K562 (cell line): Measurements from ENCODE around the gene RABL6. TPM values are rescaled to one million over a fixed set of nuclear protein-coding genes. Genes with fewer than 3 reads are reported as not detected.

Source experiments
- DPF2 ChIP-seq: fragments of 450-650 bp; IDR thresholded peaks from 2 replicates; pipeline ENCODE4 v1.6.1; 2016
- FOXM1 ChIP-seq, 2 experiments: fragments of 450-650 bp in 1 of 2; sonication (generic) in 1 of 2; formaldehyde crosslinking in 1 of 2; IDR thresholded peaks; 2 replicates each; pipeline versions ENCODE4 v1.6.1 to v1.9.0; 2017 to 2022; ENCODE audit warnings: low read depth in 2 of 2, mild to moderate bottlenecking in 2 of 2, missing genetic modification reagents in 1 of 2, moderate library complexity in 1 of 2
- POLR2G ChIP-seq: fragments of 200-400 bp; formaldehyde crosslinking; IDR thresholded peaks from 2 replicates; pipeline ENCODE4 v1.6.1; 2017; ENCODE audit warnings: low read depth, mild to moderate bottlenecking, antibody characterized with exemption, low read length, moderate library complexity
- RFX1 ChIP-seq: fragments of 450-650 bp; IDR thresholded peaks from 2 replicates; pipeline ENCODE4 v1.6.1; 2016; ENCODE audit warnings: mild to moderate bottlenecking, moderate library complexity
- SMARCC2 ChIP-seq: fragments of 450-650 bp; IDR thresholded peaks from 2 replicates; pipeline ENCODE4 v1.6.1; 2017; ENCODE audit warnings: antibody characterized with exemption, moderate library complexity, mild to moderate bottlenecking, low read depth
- polyA plus RNA-seq, 8 experiments: library from polyadenylated mRNA; depleted of rRNA in 4 of 8; stranded (reverse) in 5 of 8; unstranded in 3 of 8; fragments of >200 nt; fragmentation: Nextera tagmentation in 2 of 8; fragmentation: Illumina TruSeq in 1 of 8; extraction: Ambion mirVana in 2 of 8; extraction: Trizol in 1 of 8; gene quantifications; 2 replicates each; pipeline versions ENCODE4 v1.2.1 to v1.2.3, GENCODE V29; 2011 to 2014; ENCODE audit warnings: inconsistent platforms in 1 of 8, missing spikeins in 1 of 8
- total RNA-seq, 7 experiments: library from RNA; depleted of rRNA in 6 of 7; stranded (reverse); fragments of >200 nt in 6 of 7; fragmentation: Illumina TruSeq in 2 of 7; extraction: Trizol in 2 of 7; gene quantifications; 2 replicates each; pipeline versions ENCODE4 v1.2.1 to v1.2.3, GENCODE V29; 2011 to 2021; ENCODE audit warnings: low replicate concordance in 1 of 7
- TF ChIP-seq, protein P1 (sequence below), 2 experiments: fragments of 450-650 bp; IDR thresholded peaks; 2 replicates each; pipeline ENCODE4 v1.6.1; 2016; ENCODE audit warnings: mild to moderate bottlenecking in 2 of 2, borderline replicate concordance in 1 of 2, low read depth in 1 of 2, moderate library complexity in 1 of 2
- TF ChIP-seq, protein P2 (sequence below): sonication (generic); formaldehyde crosslinking; IDR thresholded peaks from 2 replicates; pipeline ENCODE4 v1.9.0; 2022; ENCODE audit warnings: mild to moderate bottlenecking, missing genetic modification reagents
- TF ChIP-seq, protein P3 (sequence below): fragments of 450-650 bp; conservative IDR thresholded peaks from 2 replicates; pipeline ENCODE4 v1.6.1; 2016; ENCODE audit warnings: missing genetic modification characterization, low read depth, mild to moderate bottlenecking, missing compliant biosample characterization, moderate library complexity

The RABL6 gene
- total and polyA plus RNA-seq, 9 of the 15 experiments (the other 6 are each of a cell fraction or from before 2014, with no cell fraction given), result 5.6 to 181 (median 84.5) TPM

DNA sequence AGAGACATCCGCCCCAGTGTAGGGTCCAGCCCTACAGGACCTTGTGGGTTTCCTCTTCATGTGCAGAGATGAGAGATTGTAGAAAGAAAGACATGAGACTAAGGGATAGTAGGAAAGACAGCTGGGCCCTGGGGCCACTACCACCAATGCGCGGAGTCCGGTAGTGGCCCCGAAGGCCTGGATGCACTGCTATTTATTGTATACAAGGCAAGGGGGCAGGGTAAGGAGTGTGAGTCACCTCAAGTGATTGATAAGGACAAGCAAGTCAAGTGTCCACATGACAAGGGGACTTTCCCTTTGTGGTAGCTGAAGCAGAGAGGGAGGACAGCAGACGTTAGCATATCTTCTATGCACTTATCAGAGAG, 22.8 kb upstream of the RABL6 start (continued):
- TF ChIP-seq, protein P1, sequence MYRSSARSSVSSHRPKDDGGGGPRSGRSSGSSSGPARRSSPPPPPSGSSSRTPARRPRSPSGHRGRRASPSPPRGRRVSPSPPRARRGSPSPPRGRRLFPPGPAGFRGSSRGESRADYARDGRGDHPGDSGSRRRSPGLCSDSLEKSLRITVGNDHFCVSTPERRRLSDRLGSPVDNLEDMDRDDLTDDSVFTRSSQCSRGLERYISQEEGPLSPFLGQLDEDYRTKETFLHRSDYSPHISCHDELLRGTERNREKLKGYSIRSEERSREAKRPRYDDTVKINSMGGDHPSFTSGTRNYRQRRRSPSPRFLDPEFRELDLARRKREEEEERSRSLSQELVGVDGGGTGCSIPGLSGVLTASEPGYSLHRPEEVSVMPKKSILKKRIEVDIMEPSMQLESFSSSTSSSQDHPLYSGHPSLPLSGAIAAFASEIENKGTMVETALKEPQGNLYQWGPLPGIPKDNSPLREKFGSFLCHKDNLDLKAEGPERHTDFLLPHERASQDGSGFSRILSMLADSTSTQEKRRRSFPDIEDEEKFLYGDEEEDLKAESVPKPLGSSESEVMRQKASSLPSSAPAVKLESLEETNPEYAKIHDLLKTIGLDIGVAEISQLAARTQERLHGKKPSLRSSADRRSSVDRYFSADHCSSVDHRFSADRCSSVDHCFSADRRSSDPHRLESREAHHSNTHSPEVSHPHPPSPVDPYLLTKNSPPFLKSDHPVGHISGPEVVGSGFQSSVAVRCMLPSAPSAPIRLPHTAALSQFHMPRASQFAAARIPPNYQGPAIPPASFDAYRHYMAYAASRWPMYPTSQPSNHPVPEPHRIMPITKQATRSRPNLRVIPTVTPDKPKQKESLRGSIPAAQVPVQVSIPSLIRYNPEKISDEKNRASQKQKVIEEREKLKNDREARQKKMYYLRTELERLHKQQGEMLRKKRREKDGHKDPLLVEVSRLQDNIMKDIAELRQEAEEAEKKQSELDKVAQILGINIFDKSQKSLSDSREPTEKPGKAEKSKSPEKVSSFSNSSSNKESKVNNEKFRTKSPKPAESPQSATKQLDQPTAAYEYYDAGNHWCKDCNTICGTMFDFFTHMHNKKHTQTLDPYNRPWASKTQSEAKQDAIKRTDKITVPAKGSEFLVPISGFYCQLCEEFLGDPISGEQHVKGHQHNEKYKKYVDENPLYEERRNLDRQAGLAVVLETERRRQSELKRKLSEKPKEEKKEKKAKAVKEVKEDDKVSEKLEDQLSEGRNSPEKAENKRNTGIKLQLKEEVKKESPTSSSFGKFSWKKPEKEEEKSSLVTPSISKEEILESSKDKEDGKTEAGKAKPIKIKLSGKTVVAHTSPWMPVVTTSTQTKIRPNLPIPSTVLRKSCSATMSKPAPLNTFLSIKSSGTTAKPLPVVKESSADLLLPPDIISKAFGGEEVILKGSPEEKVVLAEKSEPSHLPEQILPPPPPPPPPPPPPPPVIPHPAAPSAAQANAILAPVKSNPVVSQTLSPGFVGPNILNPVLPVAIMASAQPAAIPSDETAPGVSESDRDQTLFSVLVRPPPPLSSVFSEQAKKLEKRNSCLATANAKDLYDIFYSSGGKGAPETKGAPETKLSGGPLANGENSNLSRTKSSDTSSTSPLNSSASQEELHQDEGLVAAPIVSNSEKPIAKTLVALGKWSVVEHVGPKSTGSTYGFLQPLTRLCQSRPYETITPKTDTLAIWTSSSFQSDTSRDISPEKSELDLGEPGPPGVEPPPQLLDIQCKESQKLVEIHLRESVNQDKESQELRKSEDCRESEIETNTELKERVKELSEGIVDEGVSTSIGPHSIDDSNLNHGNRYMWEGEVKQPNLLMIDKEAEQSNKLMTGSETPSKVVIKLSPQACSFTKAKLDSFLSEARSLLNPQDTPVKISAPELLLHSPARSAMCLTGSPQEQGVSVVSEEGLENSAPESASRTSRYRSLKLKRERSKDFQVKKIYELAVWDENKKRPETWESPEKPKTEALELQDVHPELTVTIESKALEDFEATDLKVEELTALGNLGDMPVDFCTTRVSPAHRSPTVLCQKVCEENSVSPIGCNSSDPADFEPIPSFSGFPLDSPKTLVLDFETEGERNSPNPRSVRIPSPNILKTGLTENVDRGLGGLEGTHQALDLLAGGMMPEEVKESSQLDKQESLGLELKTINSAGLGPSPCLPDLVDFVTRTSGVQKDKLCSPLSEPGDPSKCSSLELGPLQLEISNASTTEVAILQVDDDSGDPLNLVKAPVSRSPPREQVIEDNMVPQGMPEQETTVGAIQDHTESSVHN (IDR thresholded peaks at IDR 0.05; ENCODE audit: borderline replicate concordance in 1 of 2, low read depth in 1 of 2), result peak in 1 of 2 experiments; percentile 39; a peak in 1 of 4 replicates
- TF ChIP-seq, protein P2, sequence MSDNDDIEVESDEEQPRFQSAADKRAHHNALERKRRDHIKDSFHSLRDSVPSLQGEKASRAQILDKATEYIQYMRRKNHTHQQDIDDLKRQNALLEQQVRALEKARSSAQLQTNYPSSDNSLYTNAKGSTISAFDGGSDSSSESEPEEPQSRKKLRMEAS (CRISPR knock-in tag), result no peak
- TF ChIP-seq RFX1 (no peak), SMARCC2 (peak; percentile 67), POLR2G (0 out of 2 replicates have a peak, but pooled peaks have one; percentile 35), FOXM1 (IDR thresholded peaks at IDR 0.05; ENCODE audit: low read depth) (peak; percentile 32; the same call in 1 of the 2 replicates), FOXM1 (CRISPR knock-in tag; IDR thresholded peaks at IDR 0.05; ENCODE audit: low read depth) (no peak), DPF2 (peak; percentile 81)
- TF ChIP-seq, protein P3, sequence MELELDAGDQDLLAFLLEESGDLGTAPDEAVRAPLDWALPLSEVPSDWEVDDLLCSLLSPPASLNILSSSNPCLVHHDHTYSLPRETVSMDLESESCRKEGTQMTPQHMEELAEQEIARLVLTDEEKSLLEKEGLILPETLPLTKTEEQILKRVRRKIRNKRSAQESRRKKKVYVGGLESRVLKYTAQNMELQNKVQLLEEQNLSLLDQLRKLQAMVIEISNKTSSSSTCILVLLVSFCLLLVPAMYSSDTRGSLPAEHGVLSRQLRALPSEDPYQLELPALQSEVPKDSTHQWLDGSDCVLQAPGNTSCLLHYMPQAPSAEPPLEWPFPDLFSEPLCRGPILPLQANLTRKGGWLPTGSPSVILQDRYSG (tag), result 0 out of 2 replicates have a peak, but pooled peaks have one; percentile 53
